Activated CD4-positive, CD25-positive, alpha-beta regulatory T cell treated with anti-CD3 and anti-CD28 coated beads, Interleukin-2, amount 50 U/mL, for 16 hours (primary cell): Measurements from ENCODE around the gene MAD1L1.
"Not testable (repeated sequence)": the region's sequence is repeated elsewhere in the genome, so short reads cannot be mapped to it uniquely, and the experiment has no call there.

Experiments
- DNase-seq: peaks from one replicate; pipeline ENCODE4 v3.0.0-alpha.2; 2020; ENCODE audit warnings: low read depth, low spot score

The MAD1L1 gene

GRCh38 chr7:1990001-1990670, 242.6 kb downstream of the MAD1L1 start:
- no peak for DNase-seq

- DNase-seq = no peak
Measured at GRCh38 chr7:1989049-1989860, 243.5 kb downstream of the MAD1L1 start.

DNA sequence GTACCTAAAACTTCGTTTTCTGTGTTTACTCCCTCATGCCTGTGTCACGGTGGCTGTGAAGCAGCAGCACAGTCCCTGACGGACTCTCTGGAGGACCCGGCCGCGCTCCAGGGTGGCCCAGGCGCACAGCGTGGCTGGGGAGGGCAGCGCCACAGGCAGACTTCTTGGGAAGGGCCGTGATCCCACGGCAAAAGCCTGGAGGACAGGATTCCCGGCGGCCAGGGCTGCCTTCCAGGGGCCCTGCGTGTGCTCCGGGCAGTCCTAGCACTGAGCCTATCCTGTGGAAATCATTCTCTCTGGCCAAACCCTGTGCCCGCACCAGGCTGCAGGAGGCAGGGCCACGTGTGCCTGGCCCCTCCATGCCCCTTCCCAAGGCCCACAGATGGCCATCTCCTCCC, 244.2 kb downstream of the MAD1L1 start:
- no peak for DNase-seq

DNA sequence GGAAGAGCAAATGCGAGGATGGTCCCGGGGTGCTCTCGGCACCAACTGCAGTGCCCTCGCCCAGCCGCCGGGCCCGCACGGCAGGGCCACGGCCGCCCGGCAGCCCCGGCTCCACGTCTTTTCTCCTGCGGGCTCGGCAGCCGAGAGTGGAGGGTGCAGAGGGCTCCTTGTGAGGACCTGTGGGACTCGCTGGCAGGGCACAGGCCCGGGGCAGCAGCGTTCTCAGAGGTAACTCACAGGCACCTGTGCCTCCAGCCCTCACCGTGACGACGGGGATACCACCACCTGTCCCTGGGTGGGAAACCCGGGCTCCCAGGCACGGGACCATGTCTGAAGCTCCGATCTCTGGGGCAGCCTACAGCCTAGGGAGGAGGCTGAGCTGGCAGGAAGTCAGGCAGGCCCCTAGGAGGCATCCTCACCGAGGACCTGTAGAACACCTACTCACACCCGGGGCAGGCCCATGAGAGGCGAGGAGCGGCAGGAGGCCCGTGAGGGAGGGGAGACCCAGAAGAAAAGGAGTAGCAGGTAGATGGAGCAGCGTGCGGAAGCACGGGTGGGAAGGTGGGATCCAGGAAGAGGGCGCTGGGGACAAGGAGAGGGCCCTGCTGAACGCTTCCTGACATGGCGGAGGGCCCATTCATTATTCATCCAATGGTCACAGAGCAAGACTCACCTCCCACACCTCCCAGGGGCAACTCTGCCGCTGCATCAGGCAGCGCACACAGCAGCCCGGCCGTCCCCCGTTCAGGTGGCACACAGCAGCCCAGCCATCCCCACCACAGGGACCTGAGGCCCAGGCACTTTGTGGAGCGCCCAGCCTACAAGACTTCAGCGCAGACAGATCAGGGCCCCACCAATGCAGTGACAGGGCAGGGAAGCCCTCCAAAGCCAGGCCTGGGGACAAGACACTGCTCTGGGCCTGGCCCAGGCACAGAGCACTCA, 244.9 kb downstream of the MAD1L1 start:
- no peak for DNase-seq

GRCh38 chr7:1987084-1987535, 245.6 kb downstream of the MAD1L1 start:
- no peak for DNase-seq

DNA sequence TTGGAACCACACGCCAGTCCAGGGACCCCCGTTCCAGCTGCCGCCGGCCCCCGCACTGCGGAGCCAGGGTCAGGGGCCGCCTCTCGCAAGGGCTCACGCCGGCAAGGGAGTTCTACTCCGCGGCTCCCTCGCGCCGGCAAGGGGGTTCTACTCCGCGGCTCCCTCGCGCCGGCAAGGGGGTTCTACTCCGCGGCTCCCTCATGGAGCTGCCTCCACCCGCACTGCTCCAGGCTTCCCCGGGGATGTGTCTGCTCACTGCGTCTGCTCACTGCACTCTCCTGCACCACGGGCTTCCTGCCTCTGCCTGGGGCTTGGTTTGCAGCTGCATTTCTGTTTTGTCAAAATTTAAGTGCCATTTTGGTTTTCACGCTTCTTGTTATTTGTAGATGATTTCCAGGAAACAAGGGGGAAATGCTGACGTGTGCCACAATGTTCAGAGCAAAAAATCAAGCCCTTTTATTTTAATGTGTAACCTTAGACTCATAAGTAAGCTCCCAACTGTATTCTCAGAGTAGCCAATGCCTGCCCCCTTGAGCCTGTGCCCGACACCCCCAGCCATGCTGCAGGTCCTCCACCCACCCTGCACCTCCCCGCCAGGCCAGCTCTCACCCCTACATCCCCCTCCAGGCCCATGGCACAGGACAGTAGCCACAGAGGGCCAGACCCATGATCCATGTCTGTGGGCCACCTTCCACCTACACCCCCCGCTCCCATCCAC, 246.2 kb downstream of the MAD1L1 start:
- DNase-seq = no peak

- no peak for DNase-seq
Measured at GRCh38 chr7:1985936-1986335, 246.8 kb downstream of the MAD1L1 start.

GRCh38 chr7:1985042-1985441, 247.7 kb downstream of the MAD1L1 start:
- DNase-seq = no peak

DNA sequence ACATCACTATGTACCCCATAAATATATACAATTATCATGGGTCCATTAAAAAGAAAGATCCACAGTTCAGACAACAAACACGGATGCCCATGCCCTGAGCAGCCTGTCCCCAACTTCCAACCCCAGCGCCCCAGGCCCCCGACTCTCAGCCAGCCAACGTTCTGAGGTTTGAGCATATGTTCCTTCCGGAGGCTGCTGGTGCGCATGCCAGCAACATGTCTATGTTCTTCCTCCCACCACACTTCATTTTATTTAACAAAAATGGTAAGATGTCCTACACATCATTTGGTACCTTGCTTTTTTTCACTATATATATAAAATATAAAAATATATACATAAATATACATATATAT, 250.9 kb downstream of the MAD1L1 start:
- no peak for DNase-seq

- DNase-seq = no peak
Measured at GRCh38 chr7:1981201-1981877, 251.4 kb downstream of the MAD1L1 start.

- DNase-seq = no peak
Measured at GRCh38 chr7:1979591-1980560, 252.9 kb downstream of the MAD1L1 start.

- DNase-seq = no peak
Measured at GRCh38 chr7:1978656-1979590, 253.8 kb downstream of the MAD1L1 start.

DNA sequence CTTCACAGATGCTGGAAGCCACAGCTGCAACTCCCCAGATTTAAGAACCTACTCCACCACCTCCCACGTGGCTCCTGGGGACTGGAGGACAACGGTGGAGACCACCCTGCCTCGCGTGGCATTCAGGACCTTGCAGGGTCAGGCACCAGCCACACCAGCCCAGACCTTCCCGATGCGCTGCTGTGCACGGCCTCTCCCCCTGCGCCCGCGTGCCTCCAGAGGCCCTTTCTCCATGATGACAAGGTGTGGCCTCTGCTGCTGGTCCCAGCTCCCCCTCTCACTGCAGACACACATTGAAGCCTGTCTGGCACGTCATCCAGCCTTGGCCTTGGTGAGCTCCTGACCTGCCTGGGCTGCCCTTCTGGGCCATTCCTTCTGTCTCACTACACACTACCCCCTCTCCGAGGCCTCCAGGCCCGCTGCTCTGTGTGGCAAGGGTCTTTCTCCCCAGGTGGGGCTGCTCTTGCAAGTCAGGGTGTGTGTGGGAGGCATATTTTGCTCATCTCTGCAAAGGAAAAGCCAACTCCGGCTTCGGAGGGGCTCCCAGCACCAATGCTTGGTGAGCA, 254.8 kb downstream of the MAD1L1 start:
- DNase-seq = no peak

DNA sequence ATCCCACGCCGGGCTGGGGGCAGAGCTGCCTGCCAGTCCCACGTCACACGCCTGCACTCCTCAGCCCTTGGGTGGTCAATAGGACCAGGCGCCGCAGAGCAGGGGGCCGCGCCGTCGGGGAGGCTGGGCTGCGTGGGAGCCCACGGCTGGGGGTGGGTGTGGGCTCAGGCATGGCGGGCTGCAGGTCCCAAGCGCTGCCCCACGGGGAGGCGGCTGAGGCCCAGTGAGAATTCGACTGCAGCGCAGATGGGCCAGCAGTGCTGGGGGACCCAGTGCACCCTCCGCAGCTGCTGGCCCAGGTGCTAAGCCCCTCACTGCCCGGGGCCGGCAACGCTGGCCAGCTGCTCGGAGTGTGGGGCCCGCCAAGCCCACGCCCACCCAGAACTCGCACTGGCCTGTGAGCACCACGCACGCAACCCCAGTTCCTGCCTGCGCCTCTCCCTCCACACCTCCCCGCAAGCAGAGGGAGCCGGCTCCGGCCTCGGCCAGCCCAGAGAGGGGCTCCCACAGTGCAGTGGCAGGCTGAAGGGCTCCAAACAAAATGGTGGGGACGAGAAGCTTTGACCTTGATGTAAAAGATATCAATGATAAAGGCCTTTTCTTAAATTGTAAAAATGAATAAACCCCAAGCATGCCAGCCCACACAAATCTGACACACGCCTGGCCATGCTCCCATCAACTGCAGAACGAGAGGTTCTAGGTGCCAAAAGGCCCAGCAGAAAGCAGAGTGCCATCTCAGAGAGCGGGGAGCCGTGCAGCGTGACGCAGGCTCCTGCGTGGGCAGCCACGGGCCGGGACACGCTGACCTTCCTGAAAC, 255.5 kb downstream of the MAD1L1 start:
- DNase-seq = no peak

DNA sequence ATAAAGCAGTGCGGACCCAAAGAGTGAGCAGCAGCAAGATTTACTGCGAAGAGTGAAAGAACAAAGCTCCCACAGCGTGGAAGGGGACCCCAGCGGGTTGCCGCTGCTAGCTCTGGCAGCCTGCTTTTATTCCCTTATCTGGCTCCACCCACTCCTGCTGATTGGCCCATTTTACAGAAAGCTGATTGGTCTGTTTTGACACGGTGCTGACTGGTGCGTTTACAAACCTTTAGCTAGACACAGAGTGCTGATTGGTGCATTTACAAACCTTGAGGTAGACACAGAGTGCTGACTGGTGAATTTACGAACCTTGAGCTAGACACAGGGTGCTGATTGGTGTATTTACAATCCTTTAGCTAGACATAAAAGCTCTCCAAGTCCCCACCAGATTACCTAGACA, 256.2 kb downstream of the MAD1L1 start:
- DNase-seq = not testable (repeated sequence)

- no peak for DNase-seq
Measured at GRCh38 chr7:1975581-1975980, 257.2 kb downstream of the MAD1L1 start.

- DNase-seq = no peak
Measured at GRCh38 chr7:1975179-1975578, 257.6 kb downstream of the MAD1L1 start.
